Activated T-cell treated with anti-CD3 and anti-CD28 coated beads for 24 hours (primary cell): ENCODE data around the gene TSPAN2.

ENCODE experiments used
- DNase-seq: peaks from one replicate; pipeline ENCODE4 v3.0.0-alpha.2; 2020; ENCODE audit warnings: low read depth

The TSPAN2 gene

GRCh38 chr1:115113766-115114165 is 24.5 kb upstream of the TSPAN2 start:
- DNase-seq = no peak

GRCh38 chr1:115112496-115113375 is 23.4 kb upstream of the TSPAN2 start:
- DNase-seq = peak; percentile 30

DNA sequence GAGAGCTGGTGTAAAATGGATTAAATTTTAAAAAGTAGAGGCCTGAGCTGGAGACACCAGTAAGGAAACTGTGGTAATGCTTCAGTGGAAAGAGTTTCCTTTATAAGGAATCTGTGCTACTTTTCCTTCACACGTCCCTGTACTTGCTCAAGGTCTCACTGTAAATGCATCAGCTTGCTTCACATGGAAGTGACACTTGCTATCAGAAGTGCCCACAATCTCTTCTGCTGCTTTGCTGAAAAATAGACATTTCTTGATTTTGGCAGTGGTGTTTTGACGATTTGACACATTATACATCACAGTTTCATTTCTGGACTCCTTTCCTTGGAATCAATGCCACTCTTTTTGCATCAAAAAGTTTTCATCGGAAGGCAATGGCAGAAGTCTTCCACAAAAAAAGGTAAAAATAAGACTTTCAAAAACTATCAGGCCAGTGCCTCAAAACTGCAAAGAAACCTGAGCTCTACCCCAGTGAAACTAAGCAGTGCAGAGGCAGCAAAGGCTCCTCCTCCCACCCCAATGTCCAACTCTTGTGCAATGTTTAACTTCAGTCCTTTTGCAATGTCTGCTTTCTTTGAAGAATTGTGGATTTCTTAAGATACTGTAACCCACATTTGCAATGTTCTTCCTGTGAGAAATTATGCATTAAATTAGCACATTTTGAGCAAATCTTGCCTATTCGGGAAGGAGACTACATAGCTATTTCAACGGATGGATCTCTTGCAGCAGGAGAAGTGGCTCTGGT is 18.4 kb upstream of the TSPAN2 start:
- no peak for DNase-seq

DNA sequence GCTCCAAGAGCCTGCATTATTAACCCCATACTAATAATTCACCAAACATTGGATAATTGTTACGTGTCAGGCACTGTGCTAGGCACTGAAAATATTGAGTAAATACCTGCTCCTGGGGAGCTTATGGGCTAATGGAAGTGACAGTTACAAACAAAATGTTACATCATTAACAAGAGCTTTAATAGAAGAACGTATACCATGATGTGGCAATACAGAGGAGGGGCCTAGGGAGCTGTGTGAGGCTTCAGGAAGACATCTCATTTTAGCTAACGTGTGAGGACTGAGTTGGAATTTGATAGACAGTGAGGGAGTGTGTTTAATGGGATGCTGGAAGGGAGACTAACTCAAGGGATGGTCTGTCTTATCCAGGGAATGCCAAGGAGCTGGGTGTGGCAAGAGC is 16.5 kb upstream of the TSPAN2 start:
- no peak for DNase-seq

DNA sequence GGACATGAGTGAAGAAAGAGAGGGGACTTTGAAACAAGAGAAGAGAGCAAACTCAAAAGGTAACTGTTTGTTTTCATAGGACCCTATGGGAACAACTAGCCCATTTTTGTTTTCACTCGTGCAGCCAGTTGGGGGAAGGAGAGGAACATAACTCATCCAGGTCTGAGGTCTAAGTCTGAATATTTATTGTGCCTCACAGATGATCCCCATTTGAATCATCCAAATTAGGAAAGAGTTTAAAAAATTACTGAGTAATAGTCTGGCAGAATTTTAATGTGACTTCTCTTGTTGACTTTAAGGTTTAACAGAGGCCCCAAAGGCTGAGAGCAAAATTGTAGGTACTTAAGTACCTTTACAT is 10.4 kb upstream of the TSPAN2 start:
- no peak for DNase-seq

- peak; percentile 37 for DNase-seq
Observed at GRCh38 chr1:115098979-115099692, 9.8 kb upstream of the TSPAN2 start.

DNA sequence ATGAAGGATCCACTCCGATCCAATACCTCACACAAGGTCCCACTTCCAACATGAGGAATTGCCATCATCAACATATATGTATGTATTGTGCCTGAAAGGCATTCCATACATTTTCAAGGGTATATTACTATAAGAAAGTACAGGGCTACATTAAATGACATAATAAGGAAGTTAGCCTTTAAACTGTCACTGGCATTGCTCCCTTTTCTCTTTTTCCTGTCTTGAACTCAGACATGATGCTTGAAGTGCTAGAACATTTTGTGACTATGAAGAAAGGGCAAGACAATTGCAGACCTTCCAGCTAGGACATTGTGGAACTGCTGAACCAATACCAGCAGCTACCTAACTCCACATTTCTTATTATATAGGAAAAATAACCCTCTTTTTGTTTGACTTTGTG is 2.9 kb upstream of the TSPAN2 start:
- DNase-seq = no peak

GRCh38 chr1:115091572-115091971 is 2.3 kb upstream of the TSPAN2 start:
- no peak for DNase-seq

DNA sequence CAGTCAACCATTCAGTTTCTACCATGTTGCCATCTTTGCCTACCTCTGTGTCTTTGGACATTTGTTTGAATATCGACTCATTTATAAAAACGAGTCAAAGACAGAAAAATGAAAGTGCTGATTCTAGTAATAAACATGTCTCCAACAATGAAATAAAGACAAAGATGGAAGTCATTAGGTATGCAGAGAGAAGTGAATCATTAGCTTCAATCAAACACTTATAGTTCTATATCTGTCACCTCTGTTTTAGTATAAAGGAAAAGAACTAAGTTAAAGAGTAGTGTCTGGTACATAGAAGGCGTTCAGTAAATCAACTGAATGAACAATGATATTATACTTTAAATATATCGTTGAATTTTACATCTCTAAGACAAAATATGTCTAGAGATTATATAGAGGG is 1.7 kb upstream of the TSPAN2 start:
- no peak for DNase-seq

GRCh38 chr1:115090540-115090939 is 1.2 kb upstream of the TSPAN2 start:
- no peak for DNase-seq

DNA sequence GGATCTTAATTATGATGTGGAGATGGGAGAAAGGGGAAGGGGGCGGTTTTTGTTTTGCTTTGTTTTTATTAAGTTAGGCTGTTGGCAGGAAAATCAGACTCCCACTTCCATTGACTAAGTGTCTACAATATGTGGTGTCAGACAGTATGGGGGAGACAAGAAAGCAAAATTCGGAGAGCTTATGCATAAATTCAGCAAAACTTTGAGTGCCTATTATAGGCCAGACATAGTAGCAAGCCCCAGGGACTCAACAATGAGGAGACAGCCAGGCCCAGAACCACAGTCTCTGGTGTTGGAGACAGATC is 835 bp upstream of the TSPAN2 start:
- no peak for DNase-seq

GRCh38 chr1:115088871-115089419 is 358 bp downstream of the TSPAN2 start:
- DNase-seq = no peak

GRCh38 chr1:115088115-115088778 is 1.1 kb downstream of the TSPAN2 start:
- DNase-seq = no peak

GRCh38 chr1:115086176-115086830 is 3.0 kb downstream of the TSPAN2 start:
- no peak for DNase-seq

GRCh38 chr1:115084902-115085511 is 4.3 kb downstream of the TSPAN2 start:
- no peak for DNase-seq

GRCh38 chr1:115082949-115083348 is 6.4 kb downstream of the TSPAN2 start:
- no peak for DNase-seq

DNA sequence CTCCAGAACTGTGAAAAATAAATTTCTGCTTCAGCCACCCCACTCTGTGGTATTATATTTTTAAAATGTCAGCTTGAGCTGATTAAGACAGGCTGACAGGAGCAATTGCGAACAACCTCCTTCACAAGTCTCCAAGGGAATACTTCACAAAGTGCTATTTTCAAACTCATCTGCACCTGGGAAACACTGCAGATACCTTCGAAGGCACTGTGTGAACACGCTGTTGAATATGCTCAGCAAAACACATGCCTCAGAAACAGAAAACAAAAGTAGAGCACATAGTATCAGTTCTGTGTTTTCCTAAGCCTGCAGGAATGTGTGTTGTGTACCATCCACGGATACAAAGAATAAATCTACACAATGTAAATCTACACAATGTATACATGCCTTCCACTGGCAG is 10.6 kb downstream of the TSPAN2 start:
- DNase-seq = no peak

DNA sequence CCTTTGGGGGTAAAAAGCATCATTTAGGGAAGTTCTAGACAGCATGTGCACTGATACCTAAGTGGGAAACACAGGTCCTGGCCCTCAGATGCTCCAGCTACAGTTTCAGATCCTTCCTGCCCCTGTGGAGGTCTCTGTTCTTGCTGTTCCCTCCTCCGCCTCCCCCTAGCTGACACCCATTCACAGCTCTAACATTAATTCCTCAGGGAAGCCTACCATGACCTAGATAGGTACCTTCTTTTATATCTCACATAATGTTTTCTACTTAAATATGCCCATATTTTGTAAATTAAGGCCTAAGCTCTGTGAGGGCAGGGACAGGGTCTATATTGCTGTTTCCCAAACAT is 11.3 kb downstream of the TSPAN2 start:
- DNase-seq = no peak

GRCh38 chr1:115077286-115077983 is 11.9 kb downstream of the TSPAN2 start:
- no peak for DNase-seq

DNA sequence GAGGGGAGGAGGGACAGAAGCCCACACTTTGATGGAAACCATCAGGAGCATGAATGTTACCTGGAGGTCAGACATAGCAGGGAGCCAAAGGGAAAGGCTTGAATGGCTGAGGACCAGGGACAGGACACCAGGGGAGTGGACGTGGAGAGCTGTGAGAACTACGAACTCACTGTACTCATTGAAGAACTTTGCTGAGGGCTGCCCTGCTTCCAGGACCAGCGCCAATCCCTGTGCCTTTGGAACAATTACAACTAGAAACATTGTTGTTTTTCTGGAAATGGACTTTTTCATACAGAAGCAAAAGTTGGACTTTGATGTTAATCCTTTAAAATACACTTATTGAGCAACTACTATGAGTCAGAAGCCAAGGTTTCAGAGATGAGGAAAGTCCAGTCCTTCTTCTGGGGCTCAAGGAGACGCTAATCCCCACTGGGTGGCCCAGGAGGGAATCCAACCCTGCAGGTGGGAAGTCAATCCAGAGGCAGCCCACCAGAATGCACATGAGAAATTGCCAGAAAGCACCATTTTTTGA is 12.9 kb downstream of the TSPAN2 start:
- DNase-seq = no peak
